ENCODE data around the gene DDX54.
A peak's percentile ranks its signal among the peaks of the same experiment; 100 is the strongest.

DDX54 gene, protein sequence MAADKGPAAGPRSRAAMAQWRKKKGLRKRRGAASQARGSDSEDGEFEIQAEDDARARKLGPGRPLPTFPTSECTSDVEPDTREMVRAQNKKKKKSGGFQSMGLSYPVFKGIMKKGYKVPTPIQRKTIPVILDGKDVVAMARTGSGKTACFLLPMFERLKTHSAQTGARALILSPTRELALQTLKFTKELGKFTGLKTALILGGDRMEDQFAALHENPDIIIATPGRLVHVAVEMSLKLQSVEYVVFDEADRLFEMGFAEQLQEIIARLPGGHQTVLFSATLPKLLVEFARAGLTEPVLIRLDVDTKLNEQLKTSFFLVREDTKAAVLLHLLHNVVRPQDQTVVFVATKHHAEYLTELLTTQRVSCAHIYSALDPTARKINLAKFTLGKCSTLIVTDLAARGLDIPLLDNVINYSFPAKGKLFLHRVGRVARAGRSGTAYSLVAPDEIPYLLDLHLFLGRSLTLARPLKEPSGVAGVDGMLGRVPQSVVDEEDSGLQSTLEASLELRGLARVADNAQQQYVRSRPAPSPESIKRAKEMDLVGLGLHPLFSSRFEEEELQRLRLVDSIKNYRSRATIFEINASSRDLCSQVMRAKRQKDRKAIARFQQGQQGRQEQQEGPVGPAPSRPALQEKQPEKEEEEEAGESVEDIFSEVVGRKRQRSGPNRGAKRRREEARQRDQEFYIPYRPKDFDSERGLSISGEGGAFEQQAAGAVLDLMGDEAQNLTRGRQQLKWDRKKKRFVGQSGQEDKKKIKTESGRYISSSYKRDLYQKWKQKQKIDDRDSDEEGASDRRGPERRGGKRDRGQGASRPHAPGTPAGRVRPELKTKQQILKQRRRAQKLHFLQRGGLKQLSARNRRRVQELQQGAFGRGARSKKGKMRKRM

GRCh38 chr12:113185180-113186032, at the start of gene DDX54, which contains the start of gene RITA1:
TSS of gene DDX54 (minus strand) at chr12:113185478. CDS start at chr12:113185451, 27 bp downstream.
TSS of gene RITA1 (plus strand) at chr12:113185721. CDS start at chr12:113186747, 1,026 bp downstream.
- TF ChIP-seq CTCF (conservative IDR thresholded peaks at IDR 0.05) = no peak
- H3K27ac ChIP-seq = peak within 1 kb of the TSS; percentile 97

DNA sequence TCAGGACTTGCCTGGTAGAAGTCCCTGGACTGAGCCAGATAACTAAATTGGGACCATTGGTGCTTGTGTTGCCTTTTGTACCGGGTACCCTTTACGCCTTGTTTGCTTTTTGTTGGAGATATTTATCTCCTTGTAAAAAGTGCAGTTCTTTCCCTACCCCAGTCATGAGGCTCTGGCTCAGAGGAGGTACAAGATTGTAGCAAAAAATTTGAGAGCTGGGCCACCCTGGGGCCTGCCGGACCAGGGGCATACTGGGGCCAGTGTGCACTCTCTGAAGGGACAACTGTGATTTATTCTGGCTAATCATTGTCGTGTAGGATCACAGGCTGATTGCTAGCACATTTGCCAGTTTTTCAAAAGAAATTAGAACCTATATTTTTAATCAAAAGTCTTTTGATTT, 49.2 kb upstream of the DDX54 start:
- H3K27ac ChIP-seq = peak overlapping the region; percentile 100
- TF ChIP-seq CTCF (conservative IDR thresholded peaks at IDR 0.05) = no peak

- H3K27ac ChIP-seq = peak overlapping the region; percentile 100
These were observed 48.7 kb upstream of the DDX54 start for GRCh38 chr12:113233967-113234366.

DNA sequence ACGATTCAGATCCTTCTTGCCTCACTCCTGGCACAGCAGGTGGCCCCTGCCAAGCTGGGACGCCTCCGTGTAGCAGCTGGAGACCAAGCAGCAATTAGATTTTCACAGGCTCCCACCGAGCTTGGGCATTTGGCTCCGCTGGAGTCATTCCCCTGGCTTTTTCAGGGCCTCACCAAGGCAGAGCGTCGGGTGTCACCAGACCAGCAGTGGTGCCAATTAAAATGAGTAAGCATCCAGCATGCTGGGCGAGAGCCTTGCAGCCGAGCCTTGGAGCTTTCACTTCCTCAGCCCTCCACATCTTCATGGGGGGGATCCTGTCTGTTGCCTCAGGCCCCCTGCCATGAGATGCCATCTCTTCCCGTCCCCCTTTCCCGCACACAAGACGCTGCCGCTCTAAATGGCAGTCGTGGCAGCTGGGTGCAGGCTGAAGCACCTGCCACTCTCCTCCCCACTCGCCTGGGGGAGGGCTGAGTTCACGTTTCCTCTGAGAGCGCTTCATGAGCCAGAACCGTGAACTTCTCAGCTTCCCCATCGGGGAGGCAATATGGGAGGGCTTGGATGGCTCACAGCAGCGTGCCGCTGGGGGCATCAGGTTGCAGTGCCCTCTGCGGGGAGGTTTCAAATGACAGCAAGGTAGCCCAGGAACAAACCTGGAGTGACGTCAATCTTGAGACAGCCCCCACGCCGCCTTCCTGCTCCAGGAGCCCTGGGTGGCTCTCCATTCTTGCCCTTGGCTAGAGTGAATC, 47.7 kb upstream of the DDX54 start:
- peak overlapping the region; percentile 100 for H3K27ac ChIP-seq

More at GRCh38 chr12:113233967-113234366, 48.7 kb upstream of the DDX54 start:
- no peak for TF ChIP-seq CTCF (conservative IDR thresholded peaks at IDR 0.05)

GRCh38 chr12:113232089-113232839, 47.0 kb upstream of the DDX54 start:
- TF ChIP-seq CTCF (conservative IDR thresholded peaks at IDR 0.05) = no peak
- H3K27ac ChIP-seq = peak overlapping the region; percentile 100; the same call in 1 of the 2 replicates

More for the DNA sequence above, 47.7 kb upstream of the DDX54 start:
- TF ChIP-seq CTCF (conservative IDR thresholded peaks at IDR 0.05) = no peak

Data from VCaP (cell line).